ENCODE data around the gene SURF4. TPM values are rescaled to one million over a fixed set of nuclear protein-coding genes. Genes with fewer than 3 reads are reported as not detected.

Gene SURF4
- total RNA-seq, 1 experiment from 2014 or later: 134 TPM

GRCh38 chr9:133323991-133324703, 51.7 kb downstream of the SURF4 start:
- Histone ChIP-seq H2AFZ (ENCODE audit: low read depth, low read length, poor library complexity, severe bottlenecking) (no peak overlapping the region), H3K4me1 (ENCODE audit: control insufficient read depth in 1 of 2, insufficient read depth in 2 of 2, low read length in 2 of 2) (no peaks in the 10 kb centered on the region), H4K20me1 (ENCODE audit: insufficient read depth) (no peaks in the 10 kb centered on the region), H3K4me2 (ENCODE audit: low read length) (no peak overlapping the region), H3K79me2 (ENCODE audit: insufficient read depth, low read length) (no peaks in the 10 kb centered on the region), H3K9me3 (ENCODE audit: control insufficient read depth in 1 of 2, insufficient read depth in 1 of 2, low read depth in 1 of 2, low read length in 2 of 2) (no peaks in the 10 kb centered on the region), H3K9me2 (ENCODE audit: insufficient read depth) (no peaks in the 10 kb centered on the region), H3K27ac (ENCODE audit: low read depth, low read length) (no peak overlapping the region), H3K36me3 (ENCODE audit: control insufficient read depth in 1 of 2, insufficient read depth in 2 of 2, low read length in 2 of 2) (no peaks in the 10 kb centered on the region), H3K27me3 (ENCODE audit: insufficient read depth, low read length) (no peaks in the 10 kb centered on the region), H3K4me3 (replicated peaks in 1 of 2; ENCODE audit: low read depth in 1 of 2, low read length in 2 of 2) (no peak overlapping the region), H3K9ac (ENCODE audit: low read length) (no peak overlapping the region)
- ChIA-PET CTCF (no interaction called here), RAD21 (ENCODE audit: low non-redundant PET in 1 of 2, low total read pairs in 2 of 2, uncharacterized antibody in 2 of 2, unreplicated experiment in 2 of 2) (no interaction called here), POLR2A (no interaction called here)
- TF ChIP-seq SIN3A (IDR thresholded peaks at IDR 0.05; ENCODE audit: low read depth): no peak
- TF ChIP-seq EGR1 (IDR thresholded peaks at IDR 0.05; ENCODE audit: low read depth): no peak
- no peak for TF ChIP-seq REST (IDR thresholded peaks at IDR 0.05; ENCODE audit: low read depth)
- no peak for TF ChIP-seq ZNF274 (IDR thresholded peaks at IDR 0.05; ENCODE audit: low read depth, low read length)
- no peak for TF ChIP-seq POLR2AphosphoS5 (IDR thresholded peaks at IDR 0.05; ENCODE audit: low read depth, low read length)
- TF ChIP-seq ZFX (IDR thresholded peaks at IDR 0.05): no peak
- no peak for TF ChIP-seq TCF7L2 (IDR thresholded peaks at IDR 0.05; ENCODE audit: borderline replicate concordance, extremely low read depth, insufficient read depth, insufficient read length)
- TF ChIP-seq ZBTB33 (IDR thresholded peaks at IDR 0.05; ENCODE audit: extremely low read depth, insufficient replicate concordance, low read length): no peak
- TF ChIP-seq CBX3 (IDR thresholded peaks at IDR 0.05; ENCODE audit: low read depth): no peak
- no peak for TF ChIP-seq ATF3 (IDR thresholded peaks at IDR 0.05)
- TF ChIP-seq CEBPB (IDR thresholded peaks at IDR 0.05; ENCODE audit: low read depth): no peak
- no peak for TF ChIP-seq MAX (IDR thresholded peaks at IDR 0.05)
- TF ChIP-seq FOSL1 (IDR thresholded peaks at IDR 0.05; ENCODE audit: low read depth): no peak
- TF ChIP-seq ELF1 (IDR thresholded peaks at IDR 0.05; ENCODE audit: borderline replicate concordance, low read depth): no peak
- TF ChIP-seq EZH2 (IDR thresholded peaks at IDR 0.05): no peak
- TF ChIP-seq EZH2phosphoT487 (IDR thresholded peaks at IDR 0.05; ENCODE audit: borderline replicate concordance): no peak
- no peak for TF ChIP-seq SP1 (IDR thresholded peaks at IDR 0.05; ENCODE audit: low read depth)
- TF ChIP-seq JUND (IDR thresholded peaks at IDR 0.05): no peak
- no peak for TF ChIP-seq SRF (IDR thresholded peaks at IDR 0.05; ENCODE audit: low read depth)
- no TSS peak for BruUV-seq (replicated peaks)
- intact Hi-C loops (cut with micrococcal nuclease): no loop called here
- ATAC-seq: no peak
- no peak for DNase-seq (ENCODE audit: low read depth, low spot score)

Data from HCT116 (cell line).